Activated CD4-positive, alpha-beta T cell treated with anti-CD3 and anti-CD28 coated beads, Interleukin-2, amount 10 ng/mL, durations not matched to agents 24 days and 14 days (primary cell): ENCODE data around the gene PDCD7. TPM values are rescaled to one million over a fixed set of nuclear protein-coding genes. Genes with fewer than 3 reads are reported as not detected.
"Not testable (repeated sequence)": the region's sequence is repeated elsewhere in the genome, so short reads cannot be mapped to it uniquely, and the experiment has no call there.

Experiments
- DNase-seq: peaks from one replicate; pipeline ENCODE4 v3.0.0; 2022
- H3K27ac Mint-ChIP-seq: one replicate; pipeline ENCODE4 v1.8.0; 2022; ENCODE audit warnings: mild to moderate bottlenecking, mixed read lengths
- H3K27me3 Mint-ChIP-seq: one replicate; pipeline ENCODE4 v1.8.0; 2022; ENCODE audit warnings: mixed read lengths
- H3K36me3 Mint-ChIP-seq: one replicate; pipeline ENCODE4 v1.8.0; 2022; ENCODE audit warnings: low read depth, mild to moderate bottlenecking, mixed read lengths
- H3K4me1 Mint-ChIP-seq: one replicate; pipeline ENCODE4 v1.8.0; 2021; ENCODE audit warnings: mixed read lengths
- H3K4me3 Mint-ChIP-seq: one replicate; pipeline ENCODE4 v1.8.0; 2022; ENCODE audit warnings: mild to moderate bottlenecking, moderate library complexity, mixed read lengths
- H3K9me3 Mint-ChIP-seq: one replicate; pipeline ENCODE4 v1.8.0; 2021; ENCODE audit warnings: mixed read lengths
- intact Hi-C: fragments of 100-400 bp; cut with micrococcal nuclease; formaldehyde crosslinking; loops from one replicate; pipeline ENCODE4 v1.15.1; 2023
- total RNA-seq: library from RNA; stranded (reverse); gene quantifications from 2 replicates; pipeline ENCODE4 v1.2.3, GENCODE V29; 2022

The PDCD7 gene
- total RNA-seq, 1 donor from 2014 or later: 59.9 TPM

DNA sequence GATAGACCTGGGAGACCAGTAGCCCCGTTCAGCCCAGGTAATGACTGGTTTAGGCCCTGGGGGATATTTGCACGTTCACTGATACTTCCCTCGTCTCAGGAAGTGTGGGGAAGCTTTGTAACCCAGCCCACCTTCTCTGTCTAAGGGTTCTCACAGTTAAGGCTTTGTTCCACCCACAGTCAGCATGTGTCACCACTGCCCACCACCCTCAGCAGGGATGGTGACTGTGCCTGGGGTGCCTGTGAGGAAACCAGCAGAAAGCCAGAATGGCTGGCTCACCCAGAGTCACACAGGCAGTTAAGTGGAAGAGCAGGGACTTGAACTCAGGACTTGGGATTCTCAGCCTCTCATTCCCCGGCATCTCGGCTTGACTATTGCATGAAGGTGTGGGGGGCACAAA lies 51.9 kb downstream of the PDCD7 start:
- DNase-seq: no peak
- no peaks in the 10 kb centered on the region for H3K36me3 Mint-ChIP-seq
- H3K27ac Mint-ChIP-seq: no peak overlapping the region
- peaks cover 18% of the 10 kb centered on the region for H3K4me1 Mint-ChIP-seq
- H3K4me3 Mint-ChIP-seq: no peak overlapping the region
- no peaks in the 10 kb centered on the region for H3K9me3 Mint-ChIP-seq
- intact Hi-C loops: no loop called here
- peaks cover 38% of the 10 kb centered on the region for H3K27me3 Mint-ChIP-seq

DNA sequence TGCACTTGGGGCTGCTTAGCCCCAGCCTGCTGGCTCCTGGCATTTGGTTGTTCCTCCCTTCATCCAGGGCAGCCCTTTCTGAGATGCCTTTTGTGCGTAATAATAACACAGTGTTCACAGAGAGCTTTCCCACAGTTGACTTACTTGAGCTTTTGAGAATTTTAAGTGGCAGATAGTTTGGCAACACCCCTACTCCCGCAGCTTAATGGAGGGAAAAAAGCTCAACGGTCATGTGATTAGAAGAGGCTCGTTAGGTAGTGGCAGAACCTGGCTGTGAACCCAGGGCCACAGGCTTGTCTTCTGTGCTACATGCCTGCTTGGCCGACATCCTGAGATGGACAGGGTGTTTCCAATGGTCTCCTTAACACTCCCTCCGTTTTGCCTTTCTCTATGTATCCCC lies 52.3 kb downstream of the PDCD7 start:
- intact Hi-C loops: no loop called here
- DNase-seq: no peak
- no peaks in the 10 kb centered on the region for H3K9me3 Mint-ChIP-seq
- no peak overlapping the region for H3K27ac Mint-ChIP-seq
- no peak overlapping the region for H3K4me3 Mint-ChIP-seq
- H3K27me3 Mint-ChIP-seq: peaks cover 40% of the 10 kb centered on the region
- H3K36me3 Mint-ChIP-seq: no peaks in the 10 kb centered on the region
- peaks cover 18% of the 10 kb centered on the region for H3K4me1 Mint-ChIP-seq

- intact Hi-C loops: loop anchor here (5.0 kb wide), 1 partner anchor 347 kb away; no protein-coding TSS in a partner anchor
- no peak for DNase-seq
- H3K9me3 Mint-ChIP-seq: no peaks in the 10 kb centered on the region
- no peaks in the 10 kb centered on the region for H3K36me3 Mint-ChIP-seq
- H3K4me1 Mint-ChIP-seq: peaks cover 17% of the 10 kb centered on the region
- H3K27ac Mint-ChIP-seq: no peak overlapping the region
- peaks cover 37% of the 10 kb centered on the region for H3K27me3 Mint-ChIP-seq
- H3K4me3 Mint-ChIP-seq: no peak overlapping the region
Observed at GRCh38 chr15:65079580-65079979, 54.0 kb downstream of the PDCD7 start.

GRCh38 chr15:65077981-65078352 lies 55.6 kb downstream of the PDCD7 start:
- Mint-ChIP-seq H3K4me3 (no peak overlapping the region), H3K27ac (no peak overlapping the region), H3K36me3 (no peaks in the 10 kb centered on the region), H3K27me3 (peaks cover 24% of the 10 kb centered on the region), H3K9me3 (no peaks in the 10 kb centered on the region), H3K4me1 (peaks cover 15% of the 10 kb centered on the region)
- peak; percentile 85 for DNase-seq
- intact Hi-C loops: loop anchor here (1.0 to 5.0 kb wide), 3 partner anchors 24 to 346 kb away; no protein-coding TSS in a partner anchor

- Mint-ChIP-seq H3K27ac (no peak overlapping the region), H3K4me1 (peaks cover 10% of the 10 kb centered on the region), H3K4me3 (no peak overlapping the region), H3K36me3 (no peaks in the 10 kb centered on the region), H3K27me3 (peaks cover 19% of the 10 kb centered on the region), H3K9me3 (no peaks in the 10 kb centered on the region)
- no peak for DNase-seq
- intact Hi-C loops: loop anchor here (5.0 kb wide), 1 partner anchor 345 kb away; no protein-coding TSS in a partner anchor
Observed at GRCh38 chr15:65077291-65077980, 56.2 kb downstream of the PDCD7 start.

GRCh38 chr15:65076486-65077290 lies 56.9 kb downstream of the PDCD7 start, which contains the start of gene KBTBD13:
TSS of gene KBTBD13 (plus strand) at chr15:65076746. CDS start at chr15:65076816, 70 bp downstream.
- intact Hi-C loops: loop anchor here (5.0 kb wide), 1 partner anchor 344 kb away; no protein-coding TSS in a partner anchor
- H3K4me1 Mint-ChIP-seq: peaks cover 5% of the 10 kb centered on the region
- DNase-seq: no peak
- H3K27me3 Mint-ChIP-seq: peaks cover 17% of the 10 kb centered on the region
- H3K36me3 Mint-ChIP-seq: no peaks in the 10 kb centered on the region
- H3K9me3 Mint-ChIP-seq: no peaks in the 10 kb centered on the region
- H3K27ac Mint-ChIP-seq: no peak within 1 kb of the TSS
- H3K4me3 Mint-ChIP-seq: no peak within 1 kb of the TSS

DNA sequence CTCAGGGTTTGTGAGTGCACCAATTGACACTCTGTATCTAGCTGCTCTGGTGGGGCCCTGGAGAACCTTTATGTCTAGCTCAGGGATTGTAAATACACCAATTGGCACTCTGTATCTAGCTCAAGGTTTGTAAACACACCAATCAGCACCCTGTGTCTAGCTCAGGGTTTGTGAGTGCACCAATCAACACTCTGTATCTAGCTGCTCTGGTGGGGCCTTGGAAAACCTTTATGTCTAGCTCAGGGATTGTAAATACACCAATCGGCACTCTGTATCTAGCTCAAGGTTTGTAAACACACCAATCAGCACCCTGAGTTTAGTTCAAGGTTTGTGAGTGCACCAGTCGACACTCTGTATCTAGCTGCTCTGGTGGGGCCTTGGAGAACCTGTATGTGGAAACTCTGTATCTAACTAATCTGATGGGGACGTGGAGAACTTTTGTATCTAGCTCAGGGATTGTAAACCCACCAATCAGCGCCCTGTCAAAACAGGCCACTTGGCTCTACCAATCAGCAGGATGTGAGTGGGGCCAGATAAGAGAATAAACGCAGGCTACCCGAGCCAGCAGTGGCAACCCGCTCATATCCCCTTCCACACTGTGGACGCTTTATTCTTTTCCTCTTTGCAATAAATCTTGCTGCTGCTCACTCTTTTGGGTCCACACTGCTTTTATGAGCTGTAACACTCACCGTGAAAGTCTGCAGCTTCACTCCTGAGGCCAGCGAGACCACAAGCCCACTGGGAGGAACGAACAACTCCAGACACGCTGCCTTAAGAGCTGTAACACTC lies 57.8 kb downstream of the PDCD7 start:
- H3K27ac Mint-ChIP-seq, H3K36me3 Mint-ChIP-seq: not testable (repeated sequence)

GRCh38 chr15:65074946-65075345 lies 58.7 kb downstream of the PDCD7 start:
- intact Hi-C loops: loop anchor here (5.0 kb wide), 1 partner anchor 343 kb away; no protein-coding TSS in a partner anchor
- DNase-seq, H3K4me3 Mint-ChIP-seq, H3K36me3 Mint-ChIP-seq, H3K27ac Mint-ChIP-seq, H3K9me3 Mint-ChIP-seq, H3K4me1 Mint-ChIP-seq: not testable (repeated sequence)
- peaks cover 16% of the 10 kb centered on the region for H3K27me3 Mint-ChIP-seq

More for the DNA sequence above, 57.8 kb downstream of the PDCD7 start:
- not testable (repeated sequence) for H3K4me3 Mint-ChIP-seq, H3K9me3 Mint-ChIP-seq, DNase-seq, H3K4me1 Mint-ChIP-seq
- intact Hi-C loops: loop anchor here (5.0 kb wide), 1 partner anchor 344 kb away; no protein-coding TSS in a partner anchor
- H3K27me3 Mint-ChIP-seq: peaks cover 12% of the 10 kb centered on the region

GRCh38 chr15:65072617-65073016 lies 61.0 kb downstream of the PDCD7 start:
- intact Hi-C loops: no loop called here
- no peaks in the 10 kb centered on the region for H3K36me3 Mint-ChIP-seq
- H3K27ac Mint-ChIP-seq: no peak overlapping the region
- H3K27me3 Mint-ChIP-seq: peaks cover 24% of the 10 kb centered on the region
- no peak for DNase-seq
- no peaks in the 10 kb centered on the region for H3K9me3 Mint-ChIP-seq
- no peak overlapping the region for H3K4me3 Mint-ChIP-seq
- peaks cover 3% of the 10 kb centered on the region for H3K4me1 Mint-ChIP-seq

GRCh38 chr15:65072027-65072426 lies 61.6 kb downstream of the PDCD7 start:
- no peaks in the 10 kb centered on the region for H3K36me3 Mint-ChIP-seq
- no peak for DNase-seq
- intact Hi-C loops: no loop called here
- no peaks in the 10 kb centered on the region for H3K9me3 Mint-ChIP-seq
- H3K27me3 Mint-ChIP-seq: peaks cover 28% of the 10 kb centered on the region
- H3K27ac Mint-ChIP-seq: no peak overlapping the region
- H3K4me1 Mint-ChIP-seq: peaks cover 3% of the 10 kb centered on the region
- no peak overlapping the region for H3K4me3 Mint-ChIP-seq

DNA sequence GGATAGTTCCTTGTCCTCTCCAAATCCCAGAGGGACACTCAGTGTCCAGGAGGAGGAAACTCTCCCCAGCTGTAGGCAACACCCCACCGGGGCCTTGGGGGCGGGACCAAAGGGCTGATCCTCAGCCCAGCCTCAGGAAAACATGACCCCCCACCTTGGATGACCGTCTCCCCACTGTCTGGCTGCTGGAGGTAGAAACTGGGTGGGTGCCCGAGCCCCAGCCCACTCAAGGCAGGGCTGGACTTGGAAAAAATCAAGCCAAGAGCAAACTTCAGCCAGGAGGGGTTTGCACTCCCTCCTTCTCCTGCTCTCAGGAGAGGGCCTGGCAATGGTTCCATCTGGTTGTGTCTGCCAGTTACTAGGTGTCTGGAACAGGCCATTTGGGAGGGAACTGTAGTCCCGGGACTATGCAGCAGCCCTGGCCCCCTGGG lies 62.2 kb downstream of the PDCD7 start:
- intact Hi-C loops: no loop called here
- Mint-ChIP-seq H3K27ac (no peak overlapping the region), H3K4me1 (peaks cover 3% of the 10 kb centered on the region), H3K9me3 (no peaks in the 10 kb centered on the region), H3K36me3 (no peaks in the 10 kb centered on the region), H3K4me3 (no peak overlapping the region), H3K27me3 (peaks cover 32% of the 10 kb centered on the region)
- DNase-seq: no peak

DNA sequence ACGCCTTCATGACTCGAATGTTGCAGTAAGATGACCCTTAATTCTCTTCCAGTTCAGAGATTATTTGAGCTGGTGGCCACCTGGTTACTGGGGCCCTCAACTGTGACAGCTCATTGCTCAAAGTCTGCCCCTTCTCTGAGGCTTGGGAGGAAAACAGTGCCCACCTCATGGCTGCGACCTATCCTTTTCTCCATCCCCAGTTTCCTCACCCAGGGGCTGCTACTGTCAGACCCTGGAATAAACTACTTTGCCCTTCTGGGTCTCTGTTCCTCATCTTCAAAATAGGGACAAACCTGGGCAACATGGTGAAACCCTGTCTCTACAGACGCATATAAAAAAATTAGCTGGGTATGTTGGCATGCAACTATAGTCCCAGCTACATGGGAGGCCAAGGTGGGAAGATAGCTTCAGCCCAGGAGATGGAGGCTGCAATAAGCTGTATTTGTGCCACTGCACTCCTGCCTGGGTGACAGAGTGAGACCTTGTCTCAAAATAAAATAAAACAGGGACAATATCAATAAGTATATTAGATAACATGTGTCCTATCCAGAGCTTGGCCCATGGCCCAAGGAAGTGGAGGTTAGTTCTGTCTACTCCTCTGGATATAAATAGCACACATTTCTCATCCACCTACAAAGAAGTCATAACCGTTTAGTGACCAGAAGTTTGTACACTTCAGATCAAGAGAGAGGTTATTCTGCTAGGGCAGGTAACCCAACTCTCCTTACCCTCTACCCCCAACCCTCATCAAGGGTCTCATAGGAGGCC lies 63.6 kb downstream of the PDCD7 start:
- DNase-seq: no peak
- intact Hi-C loops: no loop called here
- H3K4me1 Mint-ChIP-seq: peaks cover 3% of the 10 kb centered on the region
- no peak overlapping the region for H3K4me3 Mint-ChIP-seq
- peaks cover 44% of the 10 kb centered on the region for H3K27me3 Mint-ChIP-seq
- H3K9me3 Mint-ChIP-seq: no peaks in the 10 kb centered on the region
- H3K27ac Mint-ChIP-seq: no peak overlapping the region
- no peaks in the 10 kb centered on the region for H3K36me3 Mint-ChIP-seq

- no peak for DNase-seq
- Mint-ChIP-seq H3K4me1 (peaks cover 3% of the 10 kb centered on the region), H3K4me3 (no peak overlapping the region), H3K36me3 (no peaks in the 10 kb centered on the region), H3K27me3 (peaks cover 48% of the 10 kb centered on the region), H3K27ac (no peak overlapping the region), H3K9me3 (no peaks in the 10 kb centered on the region)
- intact Hi-C loops: no loop called here
Observed at GRCh38 chr15:65069179-65069578, 64.4 kb downstream of the PDCD7 start.
